Naive B cell (primary cell): Measurements from ENCODE around the gene ZPBP2. TPM values are rescaled to one million over a fixed set of nuclear protein-coding genes. Genes with fewer than 3 reads are reported as not detected.

Experiments used
- ATAC-seq, 2 donors: fragments of 150-1000 bp; cut with Tn5 transposase; 2 replicates each; pipeline ENCODE4 v1.10.0; 2021; ENCODE audit warnings: low read depth in 2 of 2, mild to moderate bottlenecking in 2 of 2, moderate library complexity in 2 of 2
- DNase-seq: peaks from one replicate; pipeline ENCODE4 v3.0.0; 2022
- H3K27ac Mint-ChIP-seq, 6 donors: one replicate each; pipeline ENCODE4 v1.8.0; 2020 to 2022; ENCODE audit warnings: mild to moderate bottlenecking in 6 of 6, mixed read lengths in 6 of 6, moderate library complexity in 5 of 6, inconsistent platforms in 2 of 6
- H3K27me3 Mint-ChIP-seq, 3 donors: one replicate each; pipeline ENCODE4 v1.8.0; 2021 to 2022; ENCODE audit warnings: mixed read lengths in 3 of 3, mild to moderate bottlenecking in 1 of 3
- H3K36me3 Mint-ChIP-seq, 2 donors: one replicate each; pipeline ENCODE4 v1.8.0; 2020 to 2022; ENCODE audit warnings: mixed read lengths in 2 of 2, inconsistent platforms in 1 of 2, mild to moderate bottlenecking in 1 of 2
- H3K4me1 Mint-ChIP-seq, 3 donors: one replicate each; pipeline ENCODE4 v1.8.0; 2020 to 2022; ENCODE audit warnings: mixed read lengths in 3 of 3, inconsistent platforms in 1 of 3, mild to moderate bottlenecking in 1 of 3, moderate library complexity in 1 of 3
- H3K4me3 Mint-ChIP-seq, 8 donors: one replicate each; pipeline ENCODE4 v1.8.0; 2020 to 2022; ENCODE audit warnings: mild to moderate bottlenecking in 8 of 8, mixed read lengths in 8 of 8, moderate library complexity in 8 of 8, inconsistent platforms in 2 of 8
- H3K9me3 Mint-ChIP-seq, 7 donors: one replicate each; pipeline ENCODE4 v1.8.0; 2020 to 2022; ENCODE audit warnings: mixed read lengths in 7 of 7, mild to moderate bottlenecking in 5 of 7, inconsistent platforms in 2 of 7, moderate library complexity in 1 of 7
- polyA plus RNA-seq, 6 donors: library from polyadenylated mRNA; unstranded; fragments of 300-500 nt; fragmentation: Illumina TruSeq; gene quantifications; one replicate each; pipeline ENCODE4 v1.2.3, GENCODE V29; 2021; ENCODE audit warnings: low read depth in 6 of 6

The ZPBP2 gene
- polyA plus RNA-seq, 6 donors from 2014 or later: 0.16 to 0.80 (median 0.38) TPM; not detected in 1

DNA sequence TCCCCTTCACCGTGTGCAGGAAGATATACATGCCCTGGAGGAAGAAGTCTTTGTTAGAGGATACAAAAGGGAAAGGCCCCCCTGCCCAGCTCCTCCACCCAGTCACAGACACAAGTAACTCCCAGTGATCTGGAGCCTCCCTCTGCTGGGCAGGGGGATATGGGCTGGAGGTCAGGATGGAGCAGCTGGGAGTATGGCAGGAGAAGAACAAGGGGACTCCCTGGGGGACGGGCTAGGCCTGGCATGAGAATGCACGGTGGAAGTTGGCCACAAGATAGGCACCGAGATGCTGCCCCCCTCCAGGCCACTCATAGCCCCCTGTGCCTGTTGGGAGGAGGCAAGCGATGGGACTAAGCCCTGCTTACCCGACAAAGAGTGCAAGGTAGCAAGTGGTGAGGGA, 55.2 kb downstream of the ZPBP2 start:
- DNase-seq (no peak), ATAC-seq (no peak)
- peaks cover 46 to 82% (median 74%) of the 10 kb centered on the region in 3 donors for H3K4me1 Mint-ChIP-seq
- no peaks in the 10 kb centered on the region for H3K27me3 Mint-ChIP-seq
- peaks cover 0 to 11% of the 10 kb centered on the region in 2 donors for H3K36me3 Mint-ChIP-seq
- peak overlapping the region in 1 of 8 donors; percentile 54 for H3K4me3 Mint-ChIP-seq
- H3K9me3 Mint-ChIP-seq: no peaks in the 10 kb centered on the region
- peak overlapping the region in 3 of 6 donors; percentile 37 to 49 (median 41) for H3K27ac Mint-ChIP-seq

GRCh38 chr17:39923836-39924690, 56.1 kb downstream of the ZPBP2 start:
- Mint-ChIP-seq H3K4me3 (peak overlapping the region in 5 of 8 donors; percentile 19 to 90 (median 80)), H3K9me3 (no peaks in the 10 kb centered on the region), H3K27me3 (no peaks in the 10 kb centered on the region), H3K4me1 (peaks cover 44 to 78% (median 69%) of the 10 kb centered on the region in 3 donors), H3K27ac (peak overlapping the region in 4 of 6 donors; percentile 69 to 92 (median 71)), H3K36me3 (peaks cover 0 to 7% of the 10 kb centered on the region in 2 donors)
- DNase-seq (no peak), ATAC-seq (no peak)

DNA sequence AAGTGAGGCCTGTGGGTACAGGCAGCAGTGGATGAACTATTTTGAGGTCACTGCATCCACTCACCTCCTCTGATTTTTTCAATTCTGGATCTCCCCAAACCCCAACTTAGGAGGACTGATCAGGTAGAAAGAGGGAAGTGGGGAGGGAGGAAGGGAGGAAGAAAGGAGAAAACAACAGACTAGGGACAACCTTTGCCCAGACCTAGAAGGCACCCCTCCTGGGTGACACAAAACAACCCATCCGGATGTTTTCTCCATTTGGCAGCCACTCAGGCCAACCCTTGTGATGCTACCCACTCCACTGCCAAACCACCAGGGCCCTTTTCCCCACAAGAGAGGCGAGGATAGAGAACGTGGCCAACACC, 56.7 kb downstream of the ZPBP2 start:
- Mint-ChIP-seq H3K9me3 (no peaks in the 10 kb centered on the region), H3K27me3 (no peaks in the 10 kb centered on the region), H3K27ac (peak overlapping the region in 4 of 6 donors; percentile 69 to 92 (median 71)), H3K4me3 (peak overlapping the region in 6 of 8 donors; percentile 19 to 94 (median 82)), H3K36me3 (peaks cover 0 to 7% of the 10 kb centered on the region in 2 donors), H3K4me1 (peaks cover 40 to 74% (median 69%) of the 10 kb centered on the region in 3 donors)
- no peak for ATAC-seq
- no peak for DNase-seq

GRCh38 chr17:39925282-39926134, 57.5 kb downstream of the ZPBP2 start:
- no peaks in the 10 kb centered on the region for H3K9me3 Mint-ChIP-seq
- no peak for DNase-seq
- peak overlapping the region in 4 of 6 donors; percentile 65 to 92 (median 84) for H3K27ac Mint-ChIP-seq
- H3K4me3 Mint-ChIP-seq: peak overlapping the region; percentile 85 to 100 (median 94)
- peaks cover 35 to 67% (median 65%) of the 10 kb centered on the region in 3 donors for H3K4me1 Mint-ChIP-seq
- H3K27me3 Mint-ChIP-seq: no peaks in the 10 kb centered on the region
- H3K36me3 Mint-ChIP-seq: peaks cover 0 to 7% of the 10 kb centered on the region in 2 donors
- no peak for ATAC-seq

DNA sequence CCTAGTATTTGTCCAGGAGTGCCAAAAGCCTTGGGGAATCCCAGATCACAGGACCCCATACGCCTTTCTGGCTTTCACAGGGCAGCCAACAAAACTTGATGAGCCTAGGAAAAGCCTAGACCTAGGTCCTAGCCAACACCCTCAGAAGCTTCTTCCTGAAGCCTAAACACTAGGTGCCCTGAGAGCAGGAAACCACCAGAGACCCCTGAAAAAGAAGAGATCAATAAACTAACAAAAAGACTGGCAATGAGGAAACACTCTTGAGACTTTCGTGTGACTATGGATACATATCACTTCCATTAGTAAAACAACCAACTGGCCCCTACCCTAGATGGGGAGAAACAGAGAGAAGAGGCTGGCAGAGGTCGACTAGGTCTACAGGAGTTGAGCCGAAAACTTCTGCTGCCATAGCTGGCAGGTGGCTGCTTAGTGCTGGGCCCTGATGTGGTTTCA, 58.2 kb downstream of the ZPBP2 start:
- DNase-seq (no peak), ATAC-seq (no peak)
- no peaks in the 10 kb centered on the region for H3K27me3 Mint-ChIP-seq
- no peaks in the 10 kb centered on the region for H3K9me3 Mint-ChIP-seq
- peak overlapping the region; percentile 85 to 100 (median 94) for H3K4me3 Mint-ChIP-seq
- H3K27ac Mint-ChIP-seq: peak overlapping the region; percentile 37 to 92 (median 80)
- peaks cover 0 to 7% of the 10 kb centered on the region in 2 donors for H3K36me3 Mint-ChIP-seq
- H3K4me1 Mint-ChIP-seq: peaks cover 31 to 61% (median 58%) of the 10 kb centered on the region in 3 donors

GRCh38 chr17:39926588-39927100, 58.6 kb downstream of the ZPBP2 start:
- no peak for DNase-seq
- peak; percentile 36 to 38 for ATAC-seq

More at GRCh38 chr17:39926588-39927100, 58.6 kb downstream of the ZPBP2 start:
- Mint-ChIP-seq H3K9me3 (no peaks in the 10 kb centered on the region), H3K27me3 (no peaks in the 10 kb centered on the region), H3K27ac (peak overlapping the region; percentile 37 to 92 (median 80)), H3K36me3 (peaks cover 0 to 7% of the 10 kb centered on the region in 2 donors), H3K4me1 (peaks cover 26 to 56% (median 53%) of the 10 kb centered on the region in 3 donors), H3K4me3 (peak overlapping the region; percentile 85 to 100 (median 94))

Other genes with a start within 250 kb of the ZPBP2 start
- gene PPP1R1B, start 241.2 kb upstream of the ZPBP2 start, polyA plus RNA-seq: under 1 TPM in 1 of 6 donors, not detected in 5; 0.12 TPM
- 10 to 100 TPM; 30.7 to 53.7 (median 42.0) TPM for gene STARD3, start 231.1 kb upstream of the ZPBP2 start, polyA plus RNA-seq
- under 1 TPM in 3 of 6 donors, not detected in 3; 0.12 to 0.25 (median 0.24) TPM for gene TCAP, start 202.9 kb upstream of the ZPBP2 start, polyA plus RNA-seq
- not detected for gene PNMT, start 199.7 kb upstream of the ZPBP2 start, polyA plus RNA-seq
- 10 to 100 TPM in 2 of 6 donors, 1 to 10 TPM in 4; 7.2 to 18.2 (median 9.1) TPM for gene PGAP3, start 180.1 kb upstream of the ZPBP2 start, polyA plus RNA-seq
- gene ERBB2, start 168.1 kb upstream of the ZPBP2 start, polyA plus RNA-seq: 1 to 10 TPM in 3 of 6 donors, under 1 TPM in 3; 0.20 to 3.0 (median 1.1) TPM
- 100 to 1,000 TPM in 5 of 6 donors, 10 to 100 TPM in 1; 99.3 to 135 (median 123) TPM for gene MIEN1, start 137.7 kb upstream of the ZPBP2 start, polyA plus RNA-seq
- under 1 TPM in 3 of 6 donors, not detected in 3; 0.23 to 0.65 (median 0.29) TPM for gene GRB7, start 130.3 kb upstream of the ZPBP2 start, polyA plus RNA-seq
- gene IKZF3, start 3.9 kb upstream of the ZPBP2 start, polyA plus RNA-seq: 100 to 1,000 TPM in 1 of 6 donors, 10 to 100 TPM in 4, under 1 TPM in 1; 0.75 to 127 (median 39.8) TPM
- gene GSDMB, start 50.4 kb downstream of the ZPBP2 start, polyA plus RNA-seq: 1 to 10 TPM in 1 of 6 donors, under 1 TPM in 3, not detected in 2; 0.15 to 2.0 (median 0.31) TPM
- gene ORMDL3, start 59.4 kb downstream of the ZPBP2 start, polyA plus RNA-seq: 100 to 1,000 TPM in 3 of 6 donors, 10 to 100 TPM in 3; 71.8 to 181 (median 95.9) TPM
- not detected for gene LRRC3C, start 59.5 kb downstream of the ZPBP2 start, polyA plus RNA-seq
- under 1 TPM in 2 of 6 donors, not detected in 4; 0.19 to 0.21 TPM for gene GSDMA, start 94.8 kb downstream of the ZPBP2 start, polyA plus RNA-seq
- 10 to 100 TPM; 48.1 to 62.4 (median 52.3) TPM for gene PSMD3, start 112.6 kb downstream of the ZPBP2 start, polyA plus RNA-seq
- gene CSF3, start 147.2 kb downstream of the ZPBP2 start, polyA plus RNA-seq: not detected
- 10 to 100 TPM; 44.9 to 58.9 (median 47.6) TPM for gene MED24, start 186.2 kb downstream of the ZPBP2 start, polyA plus RNA-seq
- gene THRA, start 194.8 kb downstream of the ZPBP2 start, polyA plus RNA-seq: 1 to 10 TPM; 1.9 to 5.3 (median 4.7) TPM
- 1 to 10 TPM in 5 of 6 donors, not detected in 1; 1.1 to 2.9 (median 2.1) TPM for gene NR1D1, start 232.4 kb downstream of the ZPBP2 start, polyA plus RNA-seq